GM06990 (cell line): ENCODE results near the gene ARSG.

Source experiments
- DNase-seq: peaks from one replicate; pipeline ENCODE4 v3.0.0-alpha.2; 2011; ENCODE audit not compliant: insufficient read length; ENCODE audit errors: extremely low read depth
- H3K27me3 ChIP-seq: replicated peaks from 2 replicates; pipeline ENCODE4 v1.6.0; 2011; ENCODE audit warnings: low read length; ENCODE audit not compliant: control insufficient read depth, insufficient read depth
- H3K36me3 ChIP-seq: 2 replicates; pipeline ENCODE4 v1.5.1; 2011; ENCODE audit warnings: low read length; ENCODE audit not compliant: control insufficient read depth, insufficient read depth
- H3K4me3 ChIP-seq: replicated peaks from 2 replicates; pipeline ENCODE4 v1.5.1; 2011; ENCODE audit warnings: low read depth, mild to moderate bottlenecking, control low read depth, low read length
- CTCF ChIP-seq: IDR thresholded peaks from 2 replicates; pipeline ENCODE4 v1.5.1; 2011; ENCODE audit warnings: low read length, control low read depth, mild to moderate bottlenecking, inconsistent platforms; ENCODE audit not compliant: insufficient read depth, poor library complexity, severe bottlenecking

Gene ARSG

GRCh38 chr17:68389041-68389440, 97.7 kb downstream of the ARSG start:
- Histone ChIP-seq H3K27me3 (no peaks in the 10 kb centered on the region), H3K36me3 (no peaks in the 10 kb centered on the region), H3K4me3 (no peak overlapping the region)
- no peak for DNase-seq
- TF ChIP-seq CTCF: no peak

GRCh38 chr17:68390888-68391545, 99.7 kb downstream of the ARSG start:
- Histone ChIP-seq H3K4me3 (no peak overlapping the region), H3K27me3 (no peaks in the 10 kb centered on the region), H3K36me3 (no peaks in the 10 kb centered on the region)
- no peak for DNase-seq
- no peak for TF ChIP-seq CTCF

- no peak for DNase-seq
- no peaks in the 10 kb centered on the region for H3K27me3 ChIP-seq
- no peak for TF ChIP-seq CTCF
- no peak overlapping the region for H3K4me3 ChIP-seq
- H3K36me3 ChIP-seq: no peaks in the 10 kb centered on the region
Measured at GRCh38 chr17:68391561-68392268, 100.4 kb downstream of the ARSG start.

- Histone ChIP-seq H3K36me3 (no peaks in the 10 kb centered on the region), H3K4me3 (no peak overlapping the region), H3K27me3 (no peaks in the 10 kb centered on the region)
- TF ChIP-seq CTCF: no peak
- DNase-seq: no peak
Measured at GRCh38 chr17:68394608-68395331, 103.5 kb downstream of the ARSG start.

- DNase-seq: no peak
- no peak for TF ChIP-seq CTCF
- Histone ChIP-seq H3K36me3 (no peaks in the 10 kb centered on the region), H3K4me3 (no peak overlapping the region), H3K27me3 (no peaks in the 10 kb centered on the region)
Measured at GRCh38 chr17:68396226-68397107, 105.2 kb downstream of the ARSG start.
